Measurements from ENCODE around the gene APCDD1. TPM values are rescaled to one million over a fixed set of nuclear protein-coding genes. Genes with fewer than 3 reads are reported as not detected.

APCDD1 gene
- 0.91 and 2.5 TPM in 2 replicates for total RNA-seq
- 6.0 TPM for polyA plus RNA-seq (2012)

GRCh38 chr18:10453806-10454680 is at the start of gene APCDD1:
Gene APCDD1 (plus strand): TSS chr18:10454635. CDS start chr18:10454982, 347 bp downstream.
- peak; percentile 52 for DNase-seq (ENCODE audit: low read depth)

GRCh38 chr18:10405014-10405493 is 49.4 kb upstream of the APCDD1 start:
- no peak for DNase-seq (ENCODE audit: low read depth)

DNA sequence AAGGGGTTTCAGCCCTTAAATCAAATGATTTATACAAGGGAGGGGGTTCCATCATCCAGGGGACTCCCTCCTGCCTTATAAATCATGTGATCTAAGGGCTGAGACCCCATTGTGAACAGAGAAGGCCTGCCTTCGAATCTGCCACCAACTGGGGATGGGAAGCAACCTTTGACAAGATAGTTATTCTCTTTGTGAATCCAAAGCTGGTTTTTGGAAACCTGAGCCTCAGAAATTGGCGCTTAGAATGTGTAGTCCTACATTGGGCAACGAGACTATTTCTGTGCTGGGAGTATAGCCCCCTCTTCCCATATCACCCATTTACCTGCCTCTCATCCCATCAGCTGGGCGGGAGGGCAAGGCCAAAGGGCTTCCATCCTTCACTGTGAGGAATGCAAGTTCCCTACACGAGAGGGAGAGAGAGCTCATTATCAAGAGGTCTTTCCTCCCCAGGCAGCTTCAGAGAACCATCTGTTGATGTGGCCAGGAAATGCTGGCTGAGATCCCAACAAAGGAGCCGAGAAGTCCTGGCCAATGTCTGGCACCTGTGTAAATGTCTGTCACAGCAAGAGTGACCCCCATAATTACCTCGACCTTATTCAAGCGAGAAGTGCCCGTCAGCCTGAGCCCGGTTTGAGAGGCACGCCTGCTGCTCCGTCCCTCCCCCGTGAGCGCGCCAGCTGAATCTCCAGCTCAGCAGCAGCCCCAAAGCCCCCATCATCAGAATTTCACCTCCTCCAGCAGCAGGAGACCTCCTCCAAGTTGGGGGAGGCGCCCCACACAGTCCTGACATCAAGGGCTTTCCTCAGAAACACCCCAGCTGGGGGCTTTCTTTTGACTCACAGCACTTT is 48.4 kb upstream of the APCDD1 start:
- DNase-seq (ENCODE audit: low read depth): peak; percentile 54

- no peak for DNase-seq (ENCODE audit: low read depth)
Observed at GRCh38 chr18:10408131-10408530, 46.3 kb upstream of the APCDD1 start.

GRCh38 chr18:10409041-10409440 is 45.4 kb upstream of the APCDD1 start:
- DNase-seq (ENCODE audit: low read depth): no peak

- DNase-seq (ENCODE audit: low read depth): no peak
Observed at GRCh38 chr18:10410472-10411308, 43.7 kb upstream of the APCDD1 start.

DNA sequence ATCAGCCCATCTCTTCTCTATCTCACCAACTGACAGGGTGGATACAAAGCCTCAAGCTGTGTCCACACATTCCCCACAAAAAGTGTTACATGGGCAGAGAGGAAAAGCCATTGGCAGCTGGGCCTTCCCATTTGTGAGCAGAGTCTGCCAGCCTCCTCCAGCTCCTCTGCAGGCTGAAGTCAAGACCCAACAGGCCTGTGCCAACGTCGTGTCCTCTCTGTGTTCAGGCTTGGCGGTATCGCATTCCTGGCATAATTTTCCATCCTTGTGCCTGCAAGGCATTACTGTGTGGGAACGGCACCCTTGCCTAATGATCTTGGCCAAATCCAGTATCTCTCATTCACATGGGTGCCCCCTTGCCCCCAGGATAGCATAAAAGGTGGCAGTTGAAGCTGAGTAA is 41.5 kb upstream of the APCDD1 start:
- DNase-seq (ENCODE audit: low read depth): no peak

DNA sequence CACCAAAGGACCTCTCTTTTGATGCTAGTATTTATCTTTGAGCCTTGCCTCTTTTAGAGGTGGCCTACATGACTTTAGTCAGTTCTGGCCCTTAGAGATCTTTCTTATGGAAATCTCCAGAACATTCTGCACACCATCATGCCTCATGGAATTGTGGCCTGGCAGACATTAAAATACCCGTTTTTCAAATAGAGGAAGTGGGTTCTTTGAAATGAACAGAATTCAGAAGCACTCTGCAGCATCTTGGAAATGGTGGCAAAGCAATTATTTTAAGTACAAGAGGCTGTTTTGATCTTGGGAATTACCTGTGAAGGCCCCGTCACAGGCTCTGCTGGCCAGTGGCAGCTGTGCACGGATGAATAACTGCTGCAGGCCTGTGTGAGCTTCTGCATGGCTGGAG is 40.7 kb upstream of the APCDD1 start:
- DNase-seq (ENCODE audit: low read depth): no peak

DNA sequence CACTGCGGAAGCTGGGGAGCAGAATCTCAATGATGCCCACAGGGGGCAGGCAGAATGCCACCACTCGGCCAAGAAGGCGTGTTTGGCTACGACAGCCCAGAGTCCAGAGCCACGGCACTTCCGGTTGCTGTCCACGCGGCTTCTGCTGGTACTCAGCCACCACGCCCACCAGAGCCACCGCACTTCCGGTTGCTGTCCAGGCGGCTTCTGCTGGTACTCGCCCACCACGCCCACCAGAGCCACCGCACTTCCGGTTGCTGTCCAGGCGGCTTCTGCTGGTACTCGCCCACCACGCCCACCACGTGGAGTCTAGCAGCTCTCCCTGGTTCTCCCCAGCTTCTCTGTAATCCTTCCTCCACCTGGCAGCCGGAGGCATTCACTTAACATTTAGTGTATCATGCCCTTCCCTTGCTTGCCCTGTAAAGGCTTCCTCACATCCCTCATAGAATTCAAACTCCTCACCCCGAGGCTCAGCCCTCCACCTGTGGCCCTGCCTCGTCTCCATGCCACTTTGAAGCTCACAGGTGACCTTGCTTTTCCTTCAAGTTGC is 40.1 kb upstream of the APCDD1 start:
- no peak for DNase-seq (ENCODE audit: low read depth)

- no peak for DNase-seq (ENCODE audit: low read depth)
Observed at GRCh38 chr18:10416065-10416464, 38.4 kb upstream of the APCDD1 start.

- DNase-seq (ENCODE audit: low read depth): no peak
Observed at GRCh38 chr18:10417191-10417590, 37.2 kb upstream of the APCDD1 start.

GRCh38 chr18:10417664-10418063 is 36.8 kb upstream of the APCDD1 start:
- peak; percentile 48 for DNase-seq (ENCODE audit: low read depth)

DNA sequence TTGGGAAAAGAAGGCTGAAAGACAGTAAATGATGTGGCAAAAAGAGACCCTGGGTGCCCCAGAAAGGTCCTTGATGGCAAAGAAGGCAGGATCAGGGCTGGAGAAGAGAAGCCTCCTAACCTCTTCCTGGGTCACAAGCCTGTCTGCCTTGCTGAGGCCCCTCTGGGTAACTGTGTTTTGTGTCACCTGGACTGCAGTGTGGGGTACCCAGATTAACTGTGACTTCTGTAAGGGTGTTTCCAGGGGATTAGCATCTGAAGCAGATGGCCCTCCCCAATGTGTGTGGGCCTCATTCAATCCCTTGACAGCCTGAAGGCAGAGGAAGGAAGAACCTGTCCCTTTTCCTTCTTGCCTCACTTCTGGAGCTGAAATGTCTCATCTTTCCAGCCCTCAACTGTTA is 35.6 kb upstream of the APCDD1 start:
- DNase-seq (ENCODE audit: low read depth): no peak

GRCh38 chr18:10419420-10420103 is 34.9 kb upstream of the APCDD1 start:
- DNase-seq (ENCODE audit: low read depth): peak; percentile 92

DNA sequence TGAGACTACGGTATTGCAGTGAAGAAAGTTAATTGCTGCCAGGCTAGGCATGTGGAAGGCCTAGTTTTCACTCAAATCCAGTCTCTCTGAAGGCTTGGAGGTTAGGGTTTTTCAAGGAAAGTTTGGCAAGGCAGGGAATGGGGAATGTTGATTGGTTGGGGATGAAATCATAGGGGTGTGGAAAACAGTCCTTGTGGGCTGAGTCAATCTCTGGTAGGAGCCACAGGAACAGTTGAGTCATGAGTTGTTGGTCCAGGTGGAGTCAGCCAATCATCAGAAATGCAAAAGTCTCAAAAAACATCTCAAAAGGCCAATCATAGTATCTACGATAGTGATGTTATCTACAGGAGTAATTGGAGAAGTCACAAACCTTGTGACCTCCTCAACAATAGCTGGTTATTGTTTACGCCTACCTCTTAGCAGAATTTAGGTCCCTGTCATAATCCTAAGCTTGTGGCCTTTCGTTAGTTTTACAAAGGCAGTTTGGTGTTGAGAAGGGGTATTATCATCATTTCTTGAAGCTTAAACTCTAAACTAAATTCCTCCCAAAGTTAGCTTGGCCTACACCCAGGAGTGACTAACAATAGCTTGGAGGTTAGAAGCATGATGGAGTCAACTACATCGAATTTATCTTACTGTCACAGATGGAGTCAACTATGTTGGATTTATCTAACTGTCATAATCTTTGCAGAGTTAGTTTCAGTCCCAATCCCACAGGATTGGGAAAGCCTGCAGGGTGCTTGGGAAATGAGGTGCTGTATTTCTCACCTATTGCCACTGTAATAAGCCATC is 33.7 kb upstream of the APCDD1 start:
- peak; percentile 64 for DNase-seq (ENCODE audit: low read depth)

DNA sequence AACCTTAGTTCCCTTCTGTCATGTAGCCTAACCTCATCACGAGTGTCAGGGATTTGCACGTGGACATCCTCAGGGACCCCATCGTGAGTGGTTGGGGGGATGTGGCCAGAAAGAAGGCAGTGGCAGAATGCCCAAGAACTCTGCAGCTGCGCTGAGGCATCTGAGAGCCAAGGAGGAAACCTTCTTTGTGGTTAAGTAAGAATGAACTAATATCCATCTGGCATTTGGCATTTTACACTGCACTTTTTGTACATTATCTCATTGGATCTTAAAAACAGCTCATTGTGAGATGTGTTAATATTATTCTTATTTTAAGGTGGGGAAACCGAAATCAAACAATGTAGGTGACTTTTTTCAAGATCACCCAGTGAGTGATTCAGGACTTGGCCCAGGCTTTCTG is 32.6 kb upstream of the APCDD1 start:
- DNase-seq (ENCODE audit: low read depth): peak; percentile 93

- DNase-seq (ENCODE audit: low read depth): no peak
Observed at GRCh38 chr18:10422731-10423130, 31.7 kb upstream of the APCDD1 start.

- no peak for DNase-seq (ENCODE audit: low read depth)
Observed at GRCh38 chr18:10424585-10425307, 29.7 kb upstream of the APCDD1 start.

GRCh38 chr18:10430677-10431076 is 23.8 kb upstream of the APCDD1 start:
- no peak for DNase-seq (ENCODE audit: low read depth)
